GM12864 (cell line): Measurements from ENCODE around the gene VSIG4.

Source experiments
- DNase-seq: peaks from one replicate; pipeline ENCODE4 v3.0.0-alpha.2; 2011; ENCODE audit warnings: low read depth
- H3K4me3 ChIP-seq: 2 replicates; pipeline ENCODE4 v1.5.1; 2011; ENCODE audit warnings: mild to moderate bottlenecking, low read depth, low read length, control low read depth
- TF ChIP-seq, protein P1 (sequence below): IDR thresholded peaks from 2 replicates; pipeline ENCODE4 v1.5.1; 2011; ENCODE audit warnings: low read depth, mild to moderate bottlenecking, moderate library complexity, low read length, control low read depth, inconsistent platforms; ENCODE audit errors: missing control alignments

The VSIG4 gene

DNA sequence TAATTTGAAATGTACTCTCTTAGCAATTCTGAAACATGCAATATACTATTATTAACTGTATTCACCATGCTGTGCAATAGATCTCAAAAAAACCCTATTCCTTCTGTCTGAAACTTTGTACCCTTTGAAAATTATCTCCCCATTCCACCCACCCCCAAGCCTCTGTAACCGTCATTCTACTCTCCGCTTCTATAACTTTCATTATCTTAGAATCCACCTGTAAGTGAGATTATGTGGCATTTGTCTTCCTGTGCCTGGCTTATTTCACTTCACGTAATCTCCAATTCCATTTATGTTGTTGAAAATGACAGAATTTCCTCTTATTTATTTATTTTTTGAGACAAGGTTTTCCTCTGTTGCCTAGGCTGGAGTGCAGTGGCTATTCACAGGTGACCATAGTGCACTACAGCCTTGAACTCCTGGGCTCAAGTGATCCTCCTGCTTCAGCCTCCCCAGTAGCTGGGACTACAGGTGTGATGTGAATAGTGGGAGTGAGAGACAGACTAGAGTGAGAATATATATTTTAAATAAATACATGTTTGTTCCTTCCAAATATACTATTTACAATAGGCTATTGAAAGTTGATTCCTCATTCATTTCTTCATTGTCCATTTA lies 30.5 kb downstream of the VSIG4 start:
- no peak overlapping the region for H3K4me3 ChIP-seq
- no peak for DNase-seq
- TF ChIP-seq, protein P1, sequence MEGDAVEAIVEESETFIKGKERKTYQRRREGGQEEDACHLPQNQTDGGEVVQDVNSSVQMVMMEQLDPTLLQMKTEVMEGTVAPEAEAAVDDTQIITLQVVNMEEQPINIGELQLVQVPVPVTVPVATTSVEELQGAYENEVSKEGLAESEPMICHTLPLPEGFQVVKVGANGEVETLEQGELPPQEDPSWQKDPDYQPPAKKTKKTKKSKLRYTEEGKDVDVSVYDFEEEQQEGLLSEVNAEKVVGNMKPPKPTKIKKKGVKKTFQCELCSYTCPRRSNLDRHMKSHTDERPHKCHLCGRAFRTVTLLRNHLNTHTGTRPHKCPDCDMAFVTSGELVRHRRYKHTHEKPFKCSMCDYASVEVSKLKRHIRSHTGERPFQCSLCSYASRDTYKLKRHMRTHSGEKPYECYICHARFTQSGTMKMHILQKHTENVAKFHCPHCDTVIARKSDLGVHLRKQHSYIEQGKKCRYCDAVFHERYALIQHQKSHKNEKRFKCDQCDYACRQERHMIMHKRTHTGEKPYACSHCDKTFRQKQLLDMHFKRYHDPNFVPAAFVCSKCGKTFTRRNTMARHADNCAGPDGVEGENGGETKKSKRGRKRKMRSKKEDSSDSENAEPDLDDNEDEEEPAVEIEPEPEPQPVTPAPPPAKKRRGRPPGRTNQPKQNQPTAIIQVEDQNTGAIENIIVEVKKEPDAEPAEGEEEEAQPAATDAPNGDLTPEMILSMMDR = no peak

DNA sequence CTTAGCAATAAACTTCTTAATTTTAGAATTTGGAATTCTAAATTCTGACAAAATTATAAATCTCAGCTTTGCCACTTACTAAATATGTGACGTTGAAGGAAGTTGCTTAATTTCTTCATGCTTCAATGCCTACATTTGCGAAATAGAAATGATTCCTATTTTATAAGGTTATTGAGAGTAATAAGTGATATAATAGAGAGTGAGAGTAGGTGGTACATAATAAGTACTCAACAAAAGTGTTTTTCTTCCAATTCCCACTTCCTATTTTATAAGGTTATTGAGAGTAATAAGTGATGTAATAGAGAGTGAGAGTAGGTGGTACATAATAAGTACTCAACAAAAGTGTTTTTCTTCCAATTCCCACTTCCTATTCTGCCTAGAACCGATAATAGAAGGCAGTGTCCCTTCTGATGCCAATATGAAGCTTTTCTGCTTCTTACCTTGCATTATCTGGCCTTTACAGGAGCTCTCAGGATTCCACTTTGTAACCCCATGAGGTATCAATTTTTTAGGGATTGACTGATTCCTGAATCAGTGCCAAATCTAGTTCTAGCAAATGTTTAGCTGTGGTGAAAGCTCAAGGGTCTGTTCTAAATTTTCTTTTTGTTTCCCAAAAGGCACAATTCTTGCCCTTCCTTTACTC lies 31.4 kb downstream of the VSIG4 start:
- no peak overlapping the region for H3K4me3 ChIP-seq
- TF ChIP-seq, protein P1 = no peak
- no peak for DNase-seq

DNA sequence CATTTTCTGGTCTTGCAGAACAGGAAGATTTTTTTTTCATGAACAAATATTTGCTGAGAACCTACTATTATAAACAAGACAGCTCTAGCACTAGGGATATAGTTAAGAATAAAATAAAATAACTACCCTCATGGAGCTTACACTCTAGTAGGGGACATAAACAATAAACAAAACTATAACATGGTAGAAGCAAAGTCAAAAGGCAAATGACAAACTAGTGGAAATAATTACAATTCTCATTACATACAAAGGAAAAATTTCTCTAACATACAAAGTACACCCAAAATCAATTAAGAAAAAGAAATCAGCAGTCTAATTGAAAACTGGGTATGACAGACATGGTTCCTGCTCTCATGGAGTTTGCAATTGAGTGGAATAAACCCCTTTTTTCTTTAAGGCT lies 32.0 kb downstream of the VSIG4 start:
- DNase-seq = no peak
- no peak overlapping the region for H3K4me3 ChIP-seq
- TF ChIP-seq, protein P1 = no peak

DNA sequence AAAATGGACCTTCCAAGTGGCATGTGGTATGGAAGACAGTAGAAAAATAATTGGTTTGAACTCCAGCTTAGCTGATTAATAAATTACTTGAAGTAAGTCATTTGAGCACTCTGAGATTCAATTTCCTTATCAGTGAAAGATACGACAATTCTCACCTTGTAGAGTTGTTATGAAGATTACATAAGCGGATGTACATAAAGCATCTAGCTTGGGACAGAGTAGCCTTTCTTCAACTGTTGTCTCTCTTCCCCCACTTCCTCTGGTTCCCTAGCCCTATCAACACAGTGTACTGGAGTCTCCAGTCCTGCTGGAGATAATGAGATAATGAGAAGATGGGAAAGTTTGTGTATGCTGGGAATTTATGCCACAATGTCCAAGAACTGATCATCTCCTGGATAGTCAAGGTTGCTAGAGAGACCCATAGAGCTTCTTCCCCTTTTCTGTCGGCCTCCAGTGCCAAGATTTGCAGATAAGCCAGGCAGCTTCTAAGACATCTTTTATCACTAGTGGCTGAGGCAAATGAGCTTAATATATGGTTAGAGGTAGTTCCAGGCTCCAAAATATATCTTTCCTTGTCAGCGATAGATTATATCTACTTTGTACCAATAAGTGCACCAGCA lies 33.9 kb downstream of the VSIG4 start:
- DNase-seq = no peak
- no peak overlapping the region for H3K4me3 ChIP-seq
- TF ChIP-seq, protein P1 = no peak

DNA sequence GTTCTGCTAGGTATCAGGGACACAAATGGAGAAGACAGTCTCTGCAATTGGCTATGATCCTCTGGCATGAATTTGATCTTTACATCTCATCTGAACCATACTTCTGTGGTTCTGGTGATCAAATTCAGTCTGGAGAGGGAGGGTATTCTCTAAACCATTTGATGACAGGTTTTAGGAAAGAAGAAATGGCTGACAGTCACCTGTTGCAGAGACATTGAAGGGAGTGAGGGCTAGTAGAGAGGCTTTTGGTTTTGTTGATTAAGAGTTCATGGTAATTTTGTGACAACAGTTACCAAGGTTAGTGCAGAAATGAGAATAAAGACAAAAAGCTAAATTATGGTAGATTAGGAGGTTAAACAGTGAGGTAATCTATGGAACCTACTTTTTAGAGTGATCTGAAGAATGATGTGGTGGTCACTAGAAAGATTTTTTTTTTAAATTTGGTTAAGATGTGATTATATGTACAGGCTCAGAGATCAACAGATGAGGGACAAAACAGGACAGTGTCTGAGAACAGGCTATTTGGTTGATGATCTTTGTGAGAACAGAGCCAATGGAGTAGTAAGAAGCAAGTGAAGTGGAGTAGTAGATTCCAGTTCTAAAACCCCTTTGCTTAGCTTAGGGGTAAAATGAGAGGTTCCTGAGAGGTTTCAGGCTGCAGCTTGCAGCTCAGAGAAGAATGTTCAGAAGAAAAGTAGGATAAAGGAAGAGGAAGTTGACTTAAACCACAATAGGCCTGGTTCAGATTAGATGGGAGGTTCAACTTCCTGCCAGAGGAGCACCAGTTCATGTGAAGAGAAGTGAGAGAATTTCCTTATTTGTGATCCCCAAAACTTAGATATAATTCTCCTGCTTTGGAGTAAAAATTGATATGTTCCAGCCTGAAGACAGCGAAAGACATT lies 34.7 kb downstream of the VSIG4 start:
- DNase-seq = no peak
- no peak overlapping the region for H3K4me3 ChIP-seq
- TF ChIP-seq, protein P1 = no peak

DNA sequence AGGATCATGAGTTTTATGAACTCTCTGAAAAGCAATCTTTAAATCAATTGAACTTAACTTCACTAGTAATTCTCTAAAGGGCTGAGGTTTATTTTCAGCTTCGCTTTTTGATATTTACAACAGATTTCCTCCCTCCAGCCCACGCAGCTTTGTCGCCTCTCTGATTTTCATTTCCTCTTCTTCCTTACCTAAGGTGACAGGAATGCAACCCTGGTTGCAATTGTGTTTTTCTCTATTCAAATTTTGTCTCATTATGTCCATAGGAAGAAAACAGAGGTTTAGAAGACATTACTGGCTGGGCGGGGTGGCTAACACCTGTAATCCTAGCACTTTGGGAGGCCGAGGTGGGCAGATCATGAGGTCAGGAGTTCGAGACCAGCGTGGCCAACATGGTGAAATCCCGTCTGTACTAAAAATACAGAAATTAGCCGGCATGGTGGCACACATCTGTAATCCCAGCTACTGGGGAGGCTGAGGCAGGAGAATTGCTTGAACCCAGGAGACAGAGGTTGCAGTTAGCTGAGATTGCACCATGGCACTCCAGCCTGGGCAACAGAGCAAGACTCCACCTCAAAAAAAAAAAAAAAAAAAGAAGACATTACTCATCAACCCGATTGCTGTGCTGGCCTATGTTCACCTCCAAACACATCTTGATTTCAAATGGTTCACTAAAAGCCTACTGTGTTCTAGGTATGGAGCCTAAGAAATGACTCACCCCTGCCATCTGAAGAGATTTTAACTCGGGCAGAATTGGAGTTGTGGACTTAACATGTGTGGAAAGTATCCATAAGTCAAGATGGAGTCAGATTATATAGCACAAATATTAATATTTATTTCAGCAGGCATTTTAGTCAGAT lies 36.8 kb downstream of the VSIG4 start:
- TF ChIP-seq, protein P1 = no peak
- DNase-seq = no peak
- no peak overlapping the region for H3K4me3 ChIP-seq
